GM21515 (cell line): ENCODE data around the gene PIP5KL1.

ENCODE experiments used
- ATAC-seq: cut with Tn5 transposase; IDR thresholded peaks from one replicate; pipeline ENCODE4 v1.9.1; 2021; ENCODE audit not compliant: unreplicated experiment

PIP5KL1 gene

GRCh38 chr9:127968700-127969383 lies 38.3 kb upstream of the PIP5KL1 start:
- no peak for ATAC-seq

GRCh38 chr9:127968042-127968441 lies 37.5 kb upstream of the PIP5KL1 start:
- no peak for ATAC-seq

DNA sequence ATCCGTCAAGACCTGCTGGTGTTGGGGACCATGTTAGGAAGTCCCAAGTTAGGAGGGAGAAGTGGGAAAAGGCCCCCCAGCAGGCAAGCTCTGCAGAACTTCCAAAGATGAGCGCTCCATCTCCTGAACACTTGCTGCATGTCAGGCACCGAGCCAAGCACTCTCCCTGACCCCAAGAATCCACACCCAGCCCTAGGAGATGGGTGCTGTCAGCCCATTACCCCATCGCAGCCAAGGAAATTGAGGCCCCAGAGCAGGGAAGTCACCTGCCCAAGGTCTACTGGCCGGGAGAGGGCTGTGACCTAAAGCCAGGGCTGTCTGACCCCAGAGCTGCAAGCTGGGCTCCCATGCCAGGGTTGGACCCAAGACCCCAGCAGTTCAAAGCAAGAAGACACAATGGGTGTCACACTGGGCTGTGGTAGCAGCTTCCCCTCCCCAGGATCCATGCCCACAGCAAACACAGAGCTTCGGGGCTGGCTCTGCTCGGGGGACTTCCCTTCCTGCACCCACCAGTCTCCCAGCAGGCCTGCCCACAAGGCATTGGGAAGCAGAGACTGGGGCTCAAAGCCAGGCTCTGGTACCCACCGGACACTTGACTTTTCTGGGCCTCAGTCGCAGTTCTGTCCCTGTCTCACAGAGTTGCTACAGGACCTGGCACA lies 36.7 kb upstream of the PIP5KL1 start:
- ATAC-seq = no peak

GRCh38 chr9:127966416-127967150 lies 36.0 kb upstream of the PIP5KL1 start:
- ATAC-seq = no peak

GRCh38 chr9:127965953-127966352 lies 35.4 kb upstream of the PIP5KL1 start:
- no peak for ATAC-seq

- no peak for ATAC-seq
Measured at GRCh38 chr9:127963359-127964064, 32.9 kb upstream of the PIP5KL1 start.

DNA sequence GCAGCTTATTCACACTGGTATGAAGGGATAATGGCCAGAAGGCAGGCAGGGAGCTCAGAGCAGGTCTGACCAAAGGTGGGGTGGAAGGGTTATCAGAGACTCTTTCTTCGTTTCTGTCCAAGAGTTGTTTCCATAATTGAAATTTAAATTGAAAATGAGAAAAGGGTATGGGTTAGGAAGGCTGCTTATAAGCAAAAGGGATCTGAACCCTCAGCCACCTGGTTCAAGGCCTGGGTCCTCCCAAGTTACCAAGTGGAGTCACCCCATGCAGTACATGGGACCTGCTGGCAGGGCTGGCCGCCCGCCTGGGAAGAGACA lies 32.4 kb upstream of the PIP5KL1 start:
- no peak for ATAC-seq

DNA sequence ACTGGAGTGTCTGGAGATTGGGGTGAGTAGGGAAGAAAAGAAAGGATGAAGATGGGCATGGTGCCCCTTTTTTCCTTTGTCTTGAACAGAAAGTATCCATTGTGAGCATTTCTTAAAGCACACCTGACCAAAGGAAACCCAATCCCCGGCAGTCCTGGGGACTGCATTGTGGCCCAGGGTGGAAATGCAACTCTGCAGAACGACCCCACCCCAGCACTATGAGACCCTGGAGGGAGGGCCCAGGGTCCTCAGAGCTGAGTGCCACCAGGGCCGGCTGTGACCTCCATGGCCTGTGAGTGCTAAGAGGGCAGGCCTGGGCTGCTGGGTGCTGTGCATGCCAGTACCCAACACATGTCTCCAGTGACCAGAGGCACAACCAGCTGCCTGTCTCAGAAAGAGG lies 31.7 kb upstream of the PIP5KL1 start:
- no peak for ATAC-seq

DNA sequence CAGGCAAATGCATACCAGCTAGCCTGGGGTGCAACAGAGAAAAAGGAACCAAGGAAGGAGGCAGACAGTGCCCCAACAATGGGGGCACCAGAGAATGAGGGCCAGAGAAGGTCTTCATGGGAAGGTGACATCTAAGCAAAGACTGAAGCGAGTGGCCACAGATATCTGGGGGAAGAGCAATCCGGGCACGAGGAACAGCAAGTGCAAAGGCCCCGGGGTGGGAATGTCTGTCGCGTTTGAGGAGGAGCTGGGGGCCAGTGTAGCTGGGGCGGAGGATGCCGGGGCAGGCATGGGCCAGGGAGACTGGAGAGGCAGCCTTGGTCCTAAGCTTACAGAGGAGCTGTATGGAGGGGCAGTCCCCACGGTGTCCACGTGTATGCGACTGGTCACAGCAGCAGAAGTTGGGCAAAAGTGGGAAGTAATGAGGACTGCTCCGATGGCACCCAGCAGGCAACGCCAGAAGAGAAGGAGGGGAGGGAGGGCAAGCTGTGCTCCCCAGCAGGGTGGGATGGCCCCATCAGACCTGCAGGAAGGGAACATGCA lies 31.1 kb upstream of the PIP5KL1 start:
- ATAC-seq = no peak

DNA sequence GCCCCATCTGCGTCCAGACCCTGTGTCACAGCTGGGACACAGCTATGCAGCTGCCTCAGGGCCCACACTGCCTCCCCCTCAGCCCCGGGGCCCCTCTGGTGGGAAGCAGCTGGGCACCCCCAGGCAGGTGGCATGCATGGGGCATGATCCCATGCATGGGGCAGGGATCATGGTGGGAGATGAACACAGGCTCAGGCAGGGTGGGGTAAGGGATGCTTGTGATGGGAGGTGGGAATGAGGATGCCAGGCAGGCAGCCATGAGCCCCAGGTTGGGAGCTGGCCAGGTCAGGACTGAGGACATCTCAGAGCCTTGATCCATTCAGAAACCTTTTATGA lies 30.5 kb upstream of the PIP5KL1 start:
- ATAC-seq = no peak

GRCh38 chr9:127960410-127961154 lies 30.0 kb upstream of the PIP5KL1 start:
- ATAC-seq = no peak

- no peak for ATAC-seq
Measured at GRCh38 chr9:127959841-127960409, 29.3 kb upstream of the PIP5KL1 start.

DNA sequence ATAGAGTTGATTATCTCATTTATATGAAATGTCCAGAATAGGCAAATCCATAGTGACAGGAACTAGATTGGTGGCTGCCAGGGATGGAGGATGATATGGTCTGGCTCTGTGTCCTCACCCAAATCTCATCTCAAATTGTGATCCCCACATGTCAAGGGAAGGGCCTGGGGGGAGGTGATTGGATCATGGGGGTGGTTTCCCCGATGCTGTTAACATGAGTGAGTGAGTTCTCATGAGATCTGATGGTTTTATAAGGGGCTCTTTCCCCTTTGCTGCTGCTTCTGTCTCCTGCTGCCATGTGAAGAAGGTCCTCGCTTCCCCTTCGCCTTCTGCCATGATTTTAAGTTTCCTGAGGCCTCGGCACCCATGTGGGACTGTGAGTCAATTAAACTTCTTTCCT lies 28.8 kb upstream of the PIP5KL1 start:
- no peak for ATAC-seq

- ATAC-seq = no peak
Measured at GRCh38 chr9:127958728-127959127, 28.2 kb upstream of the PIP5KL1 start.

DNA sequence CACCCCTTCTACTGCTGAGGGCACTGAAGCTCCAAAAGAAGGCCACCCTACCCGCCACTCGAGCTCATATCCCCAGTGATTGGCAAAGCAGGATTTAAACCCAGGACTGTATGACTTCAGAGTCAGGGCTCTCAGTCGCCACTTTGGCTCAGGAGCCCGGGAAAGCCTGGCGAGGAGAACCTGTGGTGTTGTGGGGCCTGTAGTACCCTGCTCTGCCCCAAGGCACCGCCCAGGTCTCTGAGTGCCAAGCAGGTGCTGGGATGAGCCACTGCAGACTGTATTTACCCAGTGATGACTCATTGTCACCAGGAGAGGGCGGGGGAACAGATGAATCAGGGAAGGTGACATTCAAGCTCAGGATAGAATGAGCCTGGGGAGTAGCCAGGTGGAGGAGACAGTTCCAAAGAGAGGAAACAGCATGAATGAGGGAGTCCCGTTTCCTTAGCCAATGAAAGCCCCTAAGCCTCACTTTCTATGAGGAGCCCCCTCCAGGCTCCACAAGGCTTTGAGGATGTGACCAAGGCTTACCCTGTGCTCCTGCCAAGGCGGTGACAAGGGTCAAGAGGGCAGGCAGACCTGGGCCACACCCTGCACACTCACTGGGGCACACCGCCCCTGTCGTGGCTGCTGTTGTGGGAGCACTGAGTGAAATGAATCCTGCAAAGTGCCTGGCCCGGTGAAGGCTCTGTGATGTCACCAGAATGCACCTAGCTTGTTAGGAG lies 24.9 kb upstream of the PIP5KL1 start:
- peak; percentile 60 for ATAC-seq

DNA sequence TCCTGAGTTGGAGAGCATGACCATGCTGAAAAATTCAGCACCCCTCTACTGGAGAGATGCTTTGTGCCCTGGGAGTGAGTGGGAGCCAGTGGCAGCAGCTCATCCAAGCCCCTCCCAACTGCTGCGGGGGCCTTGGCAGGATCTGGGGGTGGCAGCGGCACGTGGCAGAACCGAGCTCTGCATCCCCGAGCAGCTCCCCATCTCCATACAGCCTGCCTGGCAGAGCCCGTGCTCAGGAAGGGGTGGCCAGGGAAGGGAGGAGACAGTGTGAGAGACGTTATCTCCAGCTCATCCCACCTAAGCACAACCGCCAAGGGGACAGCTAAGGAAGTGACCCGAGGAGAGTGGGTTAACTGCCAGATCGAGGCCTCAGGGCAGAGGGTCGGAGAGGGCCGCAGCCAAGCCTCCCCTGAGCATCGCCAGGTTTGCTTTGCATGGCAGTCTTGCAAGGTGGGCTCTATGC lies 24.3 kb upstream of the PIP5KL1 start:
- ATAC-seq = no peak

- ATAC-seq = no peak
Measured at GRCh38 chr9:127953768-127954505, 23.4 kb upstream of the PIP5KL1 start.

GRCh38 chr9:127953154-127953553 lies 22.6 kb upstream of the PIP5KL1 start:
- no peak for ATAC-seq
